Measurements from ENCODE around the gene LYZL4.

Gene LYZL4

GRCh38 chr3:42371776-42372175 is 38.6 kb downstream of the LYZL4 start:
- TF ChIP-seq GATA3 (IDR thresholded peaks at IDR 0.05; ENCODE audit: low read depth, low read length) (no peak), GATA2 (IDR thresholded peaks at IDR 0.05; ENCODE audit: low read depth, low read length) (no peak)

GRCh38 chr3:42369832-42370231 is 40.6 kb downstream of the LYZL4 start:
- TF ChIP-seq GATA2 (IDR thresholded peaks at IDR 0.05; ENCODE audit: low read depth, low read length) (no peak), GATA3 (IDR thresholded peaks at IDR 0.05; ENCODE audit: low read depth, low read length) (no peak)

- TF ChIP-seq GATA3 (IDR thresholded peaks at IDR 0.05; ENCODE audit: low read depth, low read length) = no peak
- no peak for TF ChIP-seq GATA2 (IDR thresholded peaks at IDR 0.05; ENCODE audit: low read depth, low read length)
Measured at GRCh38 chr3:42369304-42369703, 41.1 kb downstream of the LYZL4 start.

- no peak for TF ChIP-seq GATA3 (IDR thresholded peaks at IDR 0.05; ENCODE audit: low read depth, low read length)
Measured at GRCh38 chr3:42368861-42369260, 41.5 kb downstream of the LYZL4 start.

- TF ChIP-seq GATA2 (IDR thresholded peaks at IDR 0.05; ENCODE audit: low read depth, low read length) (no peak), GATA3 (IDR thresholded peaks at IDR 0.05; ENCODE audit: low read depth, low read length) (no peak)
Measured at GRCh38 chr3:42367903-42368302, 42.5 kb downstream of the LYZL4 start.

GRCh38 chr3:42366550-42366949 is 43.9 kb downstream of the LYZL4 start:
- TF ChIP-seq GATA3 (IDR thresholded peaks at IDR 0.05; ENCODE audit: low read depth, low read length) (no peak), GATA2 (IDR thresholded peaks at IDR 0.05; ENCODE audit: low read depth, low read length) (no peak)

- TF ChIP-seq GATA2 (IDR thresholded peaks at IDR 0.05; ENCODE audit: low read depth, low read length) (no peak), GATA3 (IDR thresholded peaks at IDR 0.05; ENCODE audit: low read depth, low read length) (no peak)
Measured at GRCh38 chr3:42357335-42357734, 53.1 kb downstream of the LYZL4 start.

- no peak for TF ChIP-seq GATA2 (IDR thresholded peaks at IDR 0.05; ENCODE audit: low read depth, low read length)
- no peak for TF ChIP-seq GATA3 (IDR thresholded peaks at IDR 0.05; ENCODE audit: low read depth, low read length)
Measured at GRCh38 chr3:42355612-42356011, 54.8 kb downstream of the LYZL4 start.

- TF ChIP-seq GATA3 (IDR thresholded peaks at IDR 0.05; ENCODE audit: low read depth, low read length) = no peak
- TF ChIP-seq GATA2 (IDR thresholded peaks at IDR 0.05; ENCODE audit: low read depth, low read length) = no peak
Measured at GRCh38 chr3:42353631-42354030, 56.8 kb downstream of the LYZL4 start.

- TF ChIP-seq GATA3 (IDR thresholded peaks at IDR 0.05; ENCODE audit: low read depth, low read length) (no peak), GATA2 (IDR thresholded peaks at IDR 0.05; ENCODE audit: low read depth, low read length) (no peak)
Measured at GRCh38 chr3:42351207-42351606, 59.2 kb downstream of the LYZL4 start.

GRCh38 chr3:42349765-42350594 is 60.4 kb downstream of the LYZL4 start:
- TF ChIP-seq GATA2 (IDR thresholded peaks at IDR 0.05; ENCODE audit: low read depth, low read length) (no peak), GATA3 (IDR thresholded peaks at IDR 0.05; ENCODE audit: low read depth, low read length) (no peak)

- TF ChIP-seq GATA2 (IDR thresholded peaks at IDR 0.05; ENCODE audit: low read depth, low read length) = no peak
Measured at GRCh38 chr3:42347928-42348327, 62.5 kb downstream of the LYZL4 start.
